DOHH2 (cell line): ENCODE results near the gene C20orf202.

ENCODE experiments used
- H3F3A ChIP-seq: fragments of 200-600 bp; sonication (generic), shearing (Covaris generic); 2 replicates; pipeline ENCODE4 v1.6.0; 2016; ENCODE audit warnings: antibody characterized with exemption, mild to moderate bottlenecking; ENCODE audit not compliant: control insufficient read depth, insufficient read depth
- H3K27ac ChIP-seq: fragments of 200-600 bp; sonication (generic); 2 replicates; pipeline ENCODE4 v1.5.1; 2014; ENCODE audit warnings: low read depth, mild to moderate bottlenecking, low read length, moderate library complexity
- H3K27me3 ChIP-seq: fragments of 200-600 bp; sonication (generic); 2 replicates; pipeline ENCODE4 v1.6.1; 2014; ENCODE audit warnings: mild to moderate bottlenecking, low read length, mixed read lengths; ENCODE audit not compliant: control insufficient read depth
- H3K36me3 ChIP-seq: fragments of 200-600 bp; sonication (generic); 2 replicates; pipeline ENCODE4 v1.6.1; 2014; ENCODE audit warnings: mild to moderate bottlenecking, low read length, moderate library complexity, mixed read lengths; ENCODE audit not compliant: control insufficient read depth
- H3K4me1 ChIP-seq: fragments of 200-600 bp; sonication (generic); 2 replicates; pipeline ENCODE4 v1.6.1; 2014; ENCODE audit warnings: mild to moderate bottlenecking, low read length, mixed read lengths; ENCODE audit not compliant: control insufficient read depth
- H3K4me2 ChIP-seq: fragments of 200-600 bp; sonication (generic); 2 replicates; pipeline ENCODE4 v1.6.0; 2014; ENCODE audit warnings: mild to moderate bottlenecking, low read length, moderate library complexity
- H3K4me3 ChIP-seq: fragments of 200-600 bp; sonication (generic); 2 replicates; pipeline ENCODE4 v1.5.1; 2014; ENCODE audit warnings: mild to moderate bottlenecking, low read length, mixed read lengths
- H3K79me2 ChIP-seq: fragments of 200-600 bp; sonication (generic); 2 replicates; pipeline ENCODE4 v1.6.1; 2014; ENCODE audit warnings: mild to moderate bottlenecking, low read length, mixed read lengths; ENCODE audit not compliant: control insufficient read depth
- H3K9me2 ChIP-seq: fragments of 200-600 bp; sonication (generic); replicated peaks from 2 replicates; pipeline ENCODE4 v1.6.1; 2014; ENCODE audit warnings: mild to moderate bottlenecking, low read length, mixed read lengths; ENCODE audit not compliant: control insufficient read depth
- H3K9me3 ChIP-seq: fragments of 200-600 bp; sonication (generic); 2 replicates; pipeline ENCODE4 v1.6.1; 2014; ENCODE audit warnings: antibody characterized with exemption, low read length, mixed read lengths; ENCODE audit not compliant: control insufficient read depth, insufficient read depth
- H4K20me1 ChIP-seq: fragments of 200-600 bp; sonication (generic); 2 replicates; pipeline ENCODE4 v1.6.0; 2014; ENCODE audit warnings: low read depth, mild to moderate bottlenecking, antibody characterized with exemption, low read length, moderate library complexity; ENCODE audit not compliant: control insufficient read depth, insufficient read depth
- CTCF ChIP-seq: fragments of 200-600 bp; sonication (generic); IDR thresholded peaks from one replicate; pipeline ENCODE4 v1.5.1; 2014; ENCODE audit warnings: antibody characterized with exemption, mild to moderate bottlenecking, low read depth, low read length; ENCODE audit not compliant: poor library complexity, severe bottlenecking
- EZH2phosphoT487 ChIP-seq: fragments of 200-600 bp; sonication (generic); IDR thresholded peaks from 2 replicates; pipeline ENCODE4 v1.6.1; 2017; ENCODE audit warnings: borderline replicate concordance, mild to moderate bottlenecking, antibody characterized with exemption, low read length, moderate library complexity, mixed read lengths

The C20orf202 gene

GRCh38 chr20:1165941-1166340, 37.3 kb upstream of the C20orf202 start:
- Histone ChIP-seq H3K79me2 (no peaks in the 10 kb centered on the region), H3K9me2 (no peaks in the 10 kb centered on the region), H3K9me3 (no peaks in the 10 kb centered on the region), H3K4me1 (peaks cover 17% of the 10 kb centered on the region), H3K27ac (no peak overlapping the region), H4K20me1 (no peaks in the 10 kb centered on the region), H3K4me2 (no peak overlapping the region), H3K27me3 (no peaks in the 10 kb centered on the region), H3K36me3 (peaks cover 70% of the 10 kb centered on the region), H3K4me3 (no peak overlapping the region), H3F3A (no peaks in the 10 kb centered on the region)
- no peak for TF ChIP-seq EZH2phosphoT487
- no peak for TF ChIP-seq CTCF

GRCh38 chr20:1166948-1167720, 36.1 kb upstream of the C20orf202 start:
- H3K4me3 ChIP-seq: no peak overlapping the region
- no peaks in the 10 kb centered on the region for H4K20me1 ChIP-seq
- no peaks in the 10 kb centered on the region for H3K9me2 ChIP-seq
- H3K9me3 ChIP-seq: no peaks in the 10 kb centered on the region
- H3K79me2 ChIP-seq: no peaks in the 10 kb centered on the region
- H3K4me1 ChIP-seq: peaks cover 17% of the 10 kb centered on the region
- H3K4me2 ChIP-seq: no peak overlapping the region
- no peaks in the 10 kb centered on the region for H3F3A ChIP-seq
- no peaks in the 10 kb centered on the region for H3K27me3 ChIP-seq
- H3K36me3 ChIP-seq: peaks cover 65% of the 10 kb centered on the region
- no peak overlapping the region for H3K27ac ChIP-seq
- no peak for TF ChIP-seq CTCF
- no peak for TF ChIP-seq EZH2phosphoT487

GRCh38 chr20:1169224-1169623, 34.0 kb upstream of the C20orf202 start:
- Histone ChIP-seq H4K20me1 (no peaks in the 10 kb centered on the region), H3K27ac (no peak overlapping the region), H3K4me1 (peaks cover 17% of the 10 kb centered on the region), H3K4me2 (no peak overlapping the region), H3F3A (no peaks in the 10 kb centered on the region), H3K9me3 (no peaks in the 10 kb centered on the region), H3K9me2 (no peaks in the 10 kb centered on the region), H3K36me3 (peaks cover 56% of the 10 kb centered on the region), H3K27me3 (no peaks in the 10 kb centered on the region), H3K4me3 (no peak overlapping the region), H3K79me2 (no peaks in the 10 kb centered on the region)
- TF ChIP-seq CTCF: no peak
- no peak for TF ChIP-seq EZH2phosphoT487
